NCI-H526 (cell line): ENCODE data around the gene POP5.
A peak's percentile ranks its signal among the peaks of the same experiment; 100 is the strongest.
"Not testable (repeated sequence)": the region's sequence is repeated elsewhere in the genome, so short reads cannot be mapped to it uniquely, and the experiment has no call there.

Experiments
- DNase-seq, 2 experiments: peaks; one replicate each; lab custom pipeline; 2025; lab: John Stamatoyannopoulos, UW

POP5 gene, protein sequence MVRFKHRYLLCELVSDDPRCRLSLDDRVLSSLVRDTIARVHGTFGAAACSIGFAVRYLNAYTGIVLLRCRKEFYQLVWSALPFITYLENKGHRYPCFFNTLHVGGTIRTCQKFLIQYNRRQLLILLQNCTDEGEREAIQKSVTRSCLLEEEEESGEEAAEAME

DNA sequence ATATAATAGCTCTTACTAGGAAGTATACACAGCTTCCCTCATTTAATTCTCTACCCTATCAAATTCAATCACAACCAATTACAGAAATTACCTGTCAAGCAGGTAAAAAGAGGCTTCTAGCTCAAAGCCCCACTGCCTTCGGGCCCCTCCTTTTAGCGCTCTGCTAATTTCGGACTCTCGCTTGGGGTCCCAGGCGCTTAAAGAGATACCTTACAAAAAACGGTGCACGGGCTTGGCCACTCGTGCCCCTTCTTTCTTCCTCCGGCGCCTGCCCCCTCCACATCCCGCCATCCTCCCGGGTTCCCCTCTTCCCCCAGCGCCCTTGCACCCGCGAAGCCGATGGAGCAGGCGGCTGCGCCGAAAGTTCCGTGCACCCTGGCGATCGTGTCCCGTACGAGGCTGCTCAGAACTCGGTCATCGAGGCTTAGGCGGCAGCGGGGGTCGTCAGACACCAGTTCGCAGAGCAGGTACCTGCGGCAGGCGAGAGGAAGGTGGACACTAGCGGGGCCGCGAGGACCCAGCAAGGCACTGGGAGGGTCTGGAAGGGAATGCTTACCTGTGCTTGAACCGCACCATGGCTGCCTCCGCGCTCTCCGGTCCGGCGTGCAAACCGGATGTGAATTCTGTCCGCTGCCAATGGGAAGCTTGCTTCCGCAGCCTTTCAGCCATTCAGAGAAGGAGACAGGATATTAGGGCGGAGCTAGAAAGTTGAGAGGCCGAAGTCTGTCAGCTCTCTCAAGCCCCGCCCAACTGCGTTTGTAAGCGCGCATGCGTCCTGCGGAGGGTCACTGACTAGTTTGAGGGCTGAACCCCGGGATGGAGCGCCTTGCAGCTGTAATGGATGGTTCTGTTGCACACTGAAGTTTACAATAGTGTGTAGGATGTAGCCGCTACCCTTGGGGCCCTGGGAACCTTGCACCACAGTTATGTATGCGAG, at the start of gene POP5:
Gene POP5, minus strand, starts transcription at position 616 of the 937 bp plus-strand sequence. Its CDS starts 40 bp downstream, at position 576.
- peak; percentile 97 to 99 for DNase-seq

DNA sequence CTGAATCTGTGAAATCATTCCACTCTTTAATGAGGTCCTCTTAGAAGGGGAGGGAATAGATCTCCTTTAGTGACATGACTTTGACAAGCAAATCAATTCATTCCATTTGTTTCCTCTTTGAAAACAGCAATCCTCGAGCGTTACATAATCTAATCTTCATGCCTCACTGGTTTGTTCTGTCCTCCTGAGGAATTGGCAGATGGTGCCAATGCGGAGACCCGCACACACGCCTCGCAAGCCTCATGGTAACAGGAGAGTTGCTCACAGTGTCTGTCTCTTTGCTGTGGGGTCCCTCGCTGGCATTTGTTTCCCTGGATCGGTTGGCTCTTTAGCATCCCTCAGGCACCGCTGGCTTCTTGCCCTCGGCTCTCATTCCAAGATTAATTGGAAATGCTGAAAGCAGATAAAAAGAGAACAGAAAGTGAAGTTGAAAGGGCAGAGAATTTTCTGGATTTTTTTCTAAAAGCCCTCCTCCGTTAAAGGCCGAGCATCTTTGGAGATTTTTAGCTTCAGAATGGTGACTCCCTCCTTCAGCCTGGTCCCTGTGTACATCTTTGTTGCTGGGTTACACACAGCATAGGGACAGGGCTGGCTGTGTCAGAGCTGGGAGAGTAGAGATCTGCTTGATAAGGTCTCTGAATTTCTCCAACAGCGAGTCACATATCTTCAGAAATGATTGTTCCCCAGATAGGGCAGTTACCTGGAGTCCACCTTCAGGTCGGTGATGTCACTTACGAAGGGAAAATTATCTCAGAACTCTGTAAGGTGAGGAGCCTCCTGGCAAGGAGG, 49.1 kb upstream of the POP5 start:
- DNase-seq = no peak

DNA sequence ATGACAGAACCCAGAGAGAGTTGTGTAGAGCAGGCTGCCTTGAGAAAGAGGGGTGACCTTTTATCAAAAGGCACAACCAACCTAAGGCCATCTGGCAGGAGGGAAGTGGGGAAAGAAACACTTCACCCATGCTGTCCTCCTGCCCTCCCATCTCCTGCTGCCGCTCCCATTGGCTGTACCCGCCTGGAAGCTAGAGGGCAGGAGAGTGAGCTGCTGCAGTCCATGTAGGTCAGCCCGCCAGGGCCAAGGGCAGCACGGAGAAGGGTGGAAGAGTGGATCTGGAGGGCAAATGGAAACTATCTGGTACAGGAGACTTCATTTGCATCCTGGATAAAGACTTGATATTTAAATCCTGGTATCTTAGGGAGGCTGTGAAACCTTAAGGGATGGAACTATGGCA, 47.7 kb upstream of the POP5 start:
- DNase-seq = no peak

DNA sequence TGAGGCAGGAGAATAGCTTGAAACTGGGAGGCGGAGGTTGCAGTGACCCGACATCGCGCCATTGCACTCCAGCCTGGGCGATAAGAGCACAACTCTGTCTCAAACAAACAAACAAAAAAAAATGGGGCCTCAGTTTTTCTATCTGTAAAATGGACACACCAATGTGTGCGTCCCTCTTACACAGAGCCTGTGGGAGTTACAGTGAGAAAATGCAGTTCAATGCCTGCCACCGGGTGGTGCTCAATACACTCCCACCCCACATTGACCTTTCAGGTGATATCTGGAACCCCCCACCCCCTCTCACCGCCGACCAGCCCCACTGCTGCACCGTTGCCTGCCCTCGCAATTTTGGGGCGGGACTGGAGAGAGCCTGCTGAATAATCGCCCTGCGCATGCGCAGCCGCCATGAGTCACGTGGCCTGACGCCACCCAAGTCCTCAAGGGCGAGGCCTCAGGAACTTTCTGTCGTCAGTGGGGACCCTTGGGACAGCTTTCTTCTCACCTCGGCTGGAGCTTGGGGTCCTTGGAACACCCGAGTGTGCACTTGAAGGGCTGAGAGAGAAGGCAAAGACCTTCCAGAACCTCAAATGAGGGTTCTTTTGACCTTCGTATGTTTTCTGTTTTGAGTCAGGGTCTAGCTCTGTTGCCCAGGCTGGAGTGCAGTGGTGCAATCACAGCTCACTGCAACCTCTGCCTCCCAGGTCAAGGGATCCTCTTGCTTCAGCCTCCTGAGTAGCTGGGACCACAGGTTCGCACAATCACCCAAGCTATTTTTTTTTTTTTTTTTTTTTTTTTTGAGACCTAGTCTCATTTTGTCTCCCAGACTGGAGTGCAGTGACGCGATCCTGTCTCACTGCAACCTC, 44.6 kb upstream of the POP5 start:
- DNase-seq = peak in 1 of 2 experiments; percentile 7

DNA sequence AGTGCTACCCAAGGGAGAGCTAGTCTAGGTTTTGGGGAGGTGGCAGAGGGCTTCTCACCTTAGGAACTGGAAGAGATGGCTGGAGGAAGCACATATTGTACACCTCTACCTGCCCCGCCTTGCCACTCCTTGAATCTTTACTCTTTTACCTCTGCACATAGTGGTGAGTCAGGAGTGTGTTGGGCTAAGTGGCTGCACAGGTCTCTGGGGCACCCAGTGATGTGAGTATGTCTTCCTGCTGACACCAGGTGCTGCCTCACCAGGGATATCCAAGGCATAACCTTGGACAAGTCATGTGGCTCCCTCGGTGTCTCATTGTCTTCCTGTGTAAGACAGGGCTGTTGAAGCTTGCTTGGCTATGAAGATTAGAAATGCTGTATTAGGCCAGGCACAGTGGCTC, 39.4 kb upstream of the POP5 start:
- no peak for DNase-seq

DNA sequence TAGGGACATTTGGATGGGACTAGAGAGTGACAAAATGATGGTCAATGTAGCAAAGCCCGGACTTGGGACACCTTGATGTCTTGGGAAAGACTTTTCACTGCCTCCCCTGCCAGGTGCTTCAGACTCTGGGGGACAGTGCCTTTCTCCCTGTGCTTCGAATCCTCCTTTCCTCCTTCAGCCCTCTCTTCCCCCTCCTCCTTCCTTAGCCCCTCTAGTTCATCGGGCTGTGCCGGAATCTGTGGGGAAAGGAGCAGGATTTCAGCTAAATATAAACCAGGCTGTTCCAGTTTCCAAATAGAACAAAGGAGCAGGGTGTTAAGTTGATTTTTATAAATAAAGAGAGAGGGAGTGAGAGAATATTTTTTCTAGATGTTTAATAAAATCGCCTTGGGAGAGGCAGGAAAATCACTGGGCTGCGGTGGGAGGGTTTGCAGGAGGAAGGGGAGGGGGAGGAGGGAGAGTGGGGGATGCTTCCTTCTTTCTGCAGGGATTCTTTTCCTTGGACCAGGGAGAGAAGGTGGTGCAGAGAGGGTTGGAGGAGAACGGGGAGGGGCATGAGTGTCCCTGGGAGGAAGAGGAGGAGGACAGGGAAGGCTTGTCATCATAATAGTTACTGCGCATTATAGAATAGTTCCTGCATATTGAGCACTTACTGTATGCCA, 37.9 kb upstream of the POP5 start:
- DNase-seq = no peak

DNA sequence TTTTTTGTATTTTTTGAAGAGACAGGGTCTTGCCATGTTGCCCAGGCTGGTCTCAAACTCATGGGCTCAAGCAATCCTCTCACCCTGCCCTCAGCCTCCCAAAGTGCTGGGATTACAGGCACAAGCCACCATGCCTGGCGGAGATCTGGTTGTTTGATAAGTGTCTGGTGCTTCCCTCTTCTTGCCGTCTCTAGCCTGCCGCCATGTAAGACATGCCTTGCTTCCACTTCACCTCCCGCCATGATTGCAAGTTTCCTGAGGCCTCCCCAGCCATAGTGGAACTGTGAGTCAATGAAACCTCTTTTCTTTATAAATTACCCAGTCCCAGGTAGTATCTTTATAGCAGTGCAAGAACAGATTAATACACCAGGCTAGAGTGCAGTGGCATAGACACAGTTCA, 36.6 kb upstream of the POP5 start:
- DNase-seq = not testable (repeated sequence)

DNA sequence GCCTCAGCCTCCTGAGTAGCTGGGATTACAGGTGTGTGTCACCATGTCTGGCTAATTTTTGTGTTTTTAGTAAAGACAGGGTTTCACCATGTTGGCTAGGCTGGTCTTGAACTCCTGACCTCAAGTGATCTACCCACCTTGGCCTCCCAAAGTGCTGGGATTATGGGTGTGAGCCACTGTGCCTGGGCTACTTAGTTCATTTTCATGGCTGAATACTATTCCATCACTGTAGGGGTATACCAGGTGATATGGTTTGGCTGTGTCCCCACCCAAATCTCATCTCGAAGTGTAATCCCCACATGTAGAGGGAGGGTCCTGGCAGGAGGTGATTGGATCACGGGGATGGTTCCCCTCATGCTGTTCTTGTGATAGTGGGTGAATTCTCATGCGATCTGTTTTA, 36.0 kb upstream of the POP5 start:
- DNase-seq = not testable (repeated sequence)

DNA sequence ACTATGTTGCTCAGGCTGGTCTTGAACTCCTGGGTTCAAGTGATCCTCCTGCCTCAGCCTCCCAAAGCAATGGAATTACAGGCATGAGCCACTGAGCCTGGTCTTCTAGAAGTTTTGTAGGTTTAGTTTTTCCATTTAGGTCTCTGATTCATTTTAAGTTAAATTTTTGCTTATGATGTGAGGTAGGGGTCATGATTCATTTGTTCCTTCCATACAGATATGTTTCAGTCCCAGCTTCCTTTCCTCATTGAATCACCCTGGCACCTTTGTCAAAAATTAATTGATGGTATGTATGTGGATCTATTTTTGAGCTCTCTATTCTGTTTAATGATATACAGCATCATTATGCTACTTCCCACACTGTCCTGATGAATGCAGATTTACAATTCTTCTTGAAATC, 33.6 kb upstream of the POP5 start:
- DNase-seq = no peak

DNA sequence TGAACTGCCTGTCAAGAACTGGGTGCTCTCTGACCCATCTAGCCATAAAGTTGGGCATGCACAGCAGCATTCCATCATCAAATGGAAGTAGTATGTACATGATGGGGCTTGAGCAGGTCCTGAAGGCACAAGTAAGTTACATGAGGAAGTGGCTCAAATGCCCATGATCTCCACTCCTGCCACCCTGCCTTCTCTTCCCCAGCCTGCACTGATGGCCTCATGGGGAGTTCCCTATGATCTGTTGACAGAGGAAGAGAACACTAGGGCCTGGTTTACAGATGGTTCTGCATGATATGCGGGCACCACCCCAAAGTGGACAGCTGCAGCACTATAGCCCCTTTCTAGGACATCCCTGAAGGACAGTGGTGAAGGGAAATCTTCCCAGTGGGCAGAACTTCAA, 30.3 kb upstream of the POP5 start:
- not testable (repeated sequence) for DNase-seq

DNA sequence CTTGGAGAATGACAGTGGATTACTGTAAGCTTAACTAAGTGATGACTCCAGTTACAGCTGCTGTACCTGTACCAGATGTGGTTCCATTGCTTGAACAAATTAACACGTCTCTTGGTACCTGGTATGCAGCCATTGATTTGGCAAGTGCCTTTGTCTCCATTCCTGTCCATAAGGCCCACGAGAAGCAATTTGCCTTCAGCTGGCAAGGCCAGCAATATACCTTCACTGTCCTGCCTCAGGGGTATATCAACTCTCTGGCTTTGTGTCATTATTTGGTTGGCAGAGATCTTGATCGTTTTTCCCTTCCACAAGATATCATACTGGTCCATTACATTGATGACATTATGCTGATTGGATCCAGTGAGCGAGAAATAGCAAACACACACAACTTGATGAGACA, 29.4 kb upstream of the POP5 start:
- no peak for DNase-seq

DNA sequence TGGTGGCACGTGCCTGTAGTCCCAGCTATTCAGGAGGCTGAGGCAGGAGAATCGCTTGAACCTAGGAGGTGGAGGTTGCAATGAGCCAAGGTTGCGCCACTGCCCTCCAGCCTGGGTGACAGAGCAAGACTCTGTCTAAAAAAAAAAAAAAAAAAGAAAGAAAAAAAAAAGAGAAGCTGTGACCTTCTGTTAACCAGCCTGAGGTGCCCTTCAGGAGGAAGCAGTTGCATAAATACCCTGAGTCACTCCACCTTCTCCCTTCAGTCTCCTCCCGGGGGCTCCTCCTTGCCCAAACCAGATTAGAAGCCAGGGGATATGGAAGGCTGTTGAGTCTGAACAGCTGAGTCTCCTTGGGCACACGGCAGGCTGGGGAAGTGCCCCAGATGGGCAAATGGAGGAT, 21.2 kb upstream of the POP5 start:
- not testable (repeated sequence) for DNase-seq

DNA sequence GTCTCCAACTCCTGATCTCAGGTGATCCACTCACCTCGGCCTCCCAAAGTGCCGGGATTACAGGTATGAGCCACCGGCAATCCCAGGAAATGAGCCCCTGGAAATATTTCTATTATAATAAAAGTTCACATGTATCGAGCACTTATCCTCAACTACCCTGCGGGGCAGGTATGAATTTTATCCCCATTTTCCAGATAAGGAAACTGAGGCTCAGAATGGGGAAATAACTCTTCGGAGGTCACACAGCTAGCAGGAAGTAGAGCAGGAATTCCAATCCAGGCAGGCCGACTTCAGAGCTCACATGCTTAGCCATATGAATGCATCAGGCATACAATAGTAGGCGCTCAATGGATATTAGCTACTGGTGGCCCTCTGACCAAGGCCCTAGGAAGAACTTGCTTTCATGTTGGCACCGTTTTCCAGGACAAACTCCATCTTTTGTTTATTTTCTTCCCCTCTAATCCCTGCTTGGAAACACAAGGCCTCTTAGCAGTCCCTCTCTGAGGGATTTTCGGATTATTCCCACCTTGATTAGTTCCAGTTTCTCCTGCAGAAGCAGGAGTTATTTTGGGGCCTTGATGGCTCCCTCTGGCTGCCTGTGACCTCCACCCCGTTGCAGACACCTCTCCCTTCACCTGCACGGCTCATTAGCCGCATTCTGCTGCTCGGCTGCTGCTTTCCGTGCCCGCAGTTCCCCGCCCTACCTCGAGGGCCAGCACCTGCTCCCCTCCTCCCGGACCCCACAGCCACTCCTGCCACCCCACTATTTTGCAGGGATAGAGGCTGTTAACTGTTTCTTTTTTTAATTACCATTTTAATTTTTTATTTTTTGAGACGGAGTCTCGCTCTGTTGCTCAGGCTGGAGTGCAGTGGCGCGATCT, 18.7 kb upstream of the POP5 start:
- DNase-seq = peak in 1 of 2 experiments; percentile 61

DNA sequence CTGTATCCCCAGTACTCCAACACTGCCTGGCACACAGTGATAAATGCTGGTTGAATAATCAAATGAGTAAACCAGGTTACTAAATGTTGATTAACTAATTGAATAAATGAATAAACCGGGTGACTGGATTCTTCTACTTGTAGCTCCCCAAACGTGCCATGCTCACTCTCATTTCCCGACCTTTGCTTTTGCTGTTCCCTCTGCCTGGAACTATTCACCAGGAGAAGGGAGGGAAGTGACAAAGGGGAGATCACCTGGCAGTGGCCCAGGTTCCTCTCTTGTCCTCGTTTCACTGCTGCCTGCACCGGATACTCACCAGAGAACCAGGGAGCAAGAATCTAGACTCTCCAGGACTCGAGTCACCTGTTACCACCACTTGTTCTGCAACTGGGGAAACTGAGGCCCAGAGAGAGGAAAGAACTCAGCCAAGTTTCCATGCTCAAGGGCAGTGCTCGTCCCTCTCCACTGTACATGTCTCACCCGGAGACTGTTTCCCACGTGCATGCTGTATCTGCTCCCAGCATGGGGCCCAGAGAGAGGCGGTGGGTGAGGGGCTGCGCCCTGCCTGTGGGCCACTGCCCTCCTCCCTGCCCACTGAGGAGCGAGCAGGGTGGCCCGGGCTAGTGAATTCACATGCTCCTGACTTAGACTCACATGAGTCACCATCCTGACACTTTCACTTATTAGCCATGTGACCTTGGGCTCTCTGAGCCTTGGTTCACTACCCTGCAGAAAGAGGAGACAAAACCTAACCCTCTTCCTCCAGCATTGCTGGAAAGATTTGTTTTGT, 17.7 kb upstream of the POP5 start:
- no peak for DNase-seq

DNA sequence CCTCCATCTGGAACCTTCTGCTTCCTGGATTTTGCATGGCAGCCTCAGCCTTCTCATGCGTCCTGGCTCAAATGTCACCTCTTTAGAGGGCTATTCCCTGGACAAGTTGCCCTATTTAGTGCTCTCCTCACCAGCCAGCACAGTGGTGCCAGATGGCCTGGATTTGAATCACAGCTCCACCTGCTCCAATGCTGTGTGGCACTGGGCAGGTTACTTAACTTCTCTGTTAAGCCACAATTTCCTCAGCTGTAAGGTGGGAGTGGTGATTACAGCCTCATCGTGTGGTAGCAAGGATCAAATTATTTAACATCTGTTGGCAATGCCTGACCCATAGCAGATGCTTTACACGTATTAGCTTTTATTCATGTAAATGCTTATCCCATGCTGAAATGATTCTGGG, 16.7 kb upstream of the POP5 start:
- DNase-seq = no peak

DNA sequence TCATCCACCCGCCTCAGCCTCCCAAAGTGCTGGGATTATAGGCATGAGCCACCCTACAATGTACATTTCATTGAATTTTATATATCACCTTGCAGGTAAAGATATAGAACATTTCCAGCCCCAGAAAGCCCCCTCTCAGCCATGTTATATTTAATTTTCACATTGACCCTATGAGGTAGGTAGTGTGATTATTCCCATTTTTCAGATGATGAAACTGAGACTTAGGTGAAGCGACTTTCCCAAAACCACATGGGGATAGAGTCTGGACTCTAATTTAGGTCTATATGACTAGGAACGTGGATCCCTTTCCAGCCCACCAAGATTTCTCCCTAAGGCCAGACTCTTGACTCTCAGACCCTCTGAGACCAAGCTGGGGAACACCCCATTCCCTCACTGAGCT, 15.7 kb upstream of the POP5 start:
- DNase-seq = no peak

DNA sequence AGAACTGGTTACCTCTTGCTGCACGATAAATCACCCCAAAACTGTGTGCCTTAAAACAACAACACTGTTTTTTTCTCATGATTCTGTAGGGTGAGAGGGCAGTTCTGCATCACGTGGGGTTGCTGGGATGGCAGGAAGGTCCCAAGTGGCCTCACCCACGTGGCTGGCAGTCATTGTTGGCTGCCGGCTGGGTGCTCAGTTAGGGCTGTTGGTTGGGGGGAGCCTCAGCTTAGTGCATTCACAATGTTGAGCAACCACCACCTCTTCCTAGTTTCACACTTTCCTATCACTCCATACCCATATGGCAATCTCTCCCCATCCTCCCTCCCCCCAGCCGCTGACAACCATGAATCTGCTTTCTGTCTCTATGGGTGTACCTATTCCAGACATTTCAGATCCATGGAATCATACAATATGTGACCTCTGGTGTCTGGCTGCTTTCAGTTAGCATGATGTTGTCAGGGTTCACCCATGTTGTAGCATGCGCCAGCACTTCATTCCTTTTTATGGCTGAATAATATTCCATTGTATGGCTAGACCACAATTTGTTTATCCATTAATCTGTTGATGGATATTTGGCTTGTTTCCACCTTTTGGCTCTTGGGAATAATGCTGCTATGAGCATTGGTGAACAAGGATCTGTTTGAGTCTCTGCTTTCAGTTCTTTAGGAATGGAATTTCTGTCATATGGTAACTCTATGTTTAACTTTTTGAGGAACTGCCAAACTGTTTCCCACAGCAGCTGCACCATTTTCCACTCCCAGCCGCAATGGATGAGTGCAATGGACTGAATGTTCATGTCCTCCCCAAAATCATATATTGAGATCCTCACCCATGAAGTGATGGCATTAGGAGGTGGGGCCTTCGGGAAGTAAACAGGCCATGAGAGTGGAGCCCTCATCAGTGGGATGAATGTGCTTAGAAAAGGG, 11.2 kb upstream of the POP5 start:
- no peak for DNase-seq

DNA sequence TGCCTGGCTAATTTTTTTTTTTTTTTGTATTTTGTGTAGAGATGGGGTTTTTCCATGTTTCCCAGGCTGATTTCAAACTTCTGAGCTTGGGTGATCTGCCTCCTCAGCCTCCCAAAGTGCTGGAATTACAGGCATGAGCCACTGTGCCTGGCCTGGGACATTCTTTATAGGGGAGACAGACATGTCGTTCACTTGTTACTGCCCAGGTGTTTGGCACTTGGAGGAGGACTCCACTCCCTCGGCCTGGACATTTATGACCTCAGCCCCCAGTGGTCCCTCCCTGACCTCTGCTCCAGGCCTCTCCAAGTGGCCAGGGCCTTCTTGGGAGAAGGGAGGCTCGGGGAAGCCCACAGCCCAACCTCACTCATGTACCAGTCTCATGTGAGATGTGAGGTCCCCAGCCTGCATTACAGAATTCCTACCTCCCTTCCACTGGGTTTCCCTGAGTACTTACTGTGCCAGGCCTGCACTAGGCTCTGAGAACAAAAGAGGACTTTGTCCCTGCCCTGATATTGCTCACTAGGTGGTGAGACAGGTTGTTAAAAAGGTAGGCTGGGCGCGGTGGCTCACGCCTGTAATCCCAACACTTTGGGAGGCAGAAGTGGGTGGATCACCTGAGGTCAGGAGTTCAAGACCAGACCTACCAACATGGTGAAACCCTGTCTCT, 9.7 kb upstream of the POP5 start:
- DNase-seq = peak in 1 of 2 experiments; percentile 33
